Measurements from ENCODE around the gene LTO1. TPM values are rescaled to one million over a fixed set of nuclear protein-coding genes. Genes with fewer than 3 reads are reported as not detected.

The LTO1 gene
- total RNA-seq, 1 experiment from 2014 or later, result 25.3 TPM

DNA sequence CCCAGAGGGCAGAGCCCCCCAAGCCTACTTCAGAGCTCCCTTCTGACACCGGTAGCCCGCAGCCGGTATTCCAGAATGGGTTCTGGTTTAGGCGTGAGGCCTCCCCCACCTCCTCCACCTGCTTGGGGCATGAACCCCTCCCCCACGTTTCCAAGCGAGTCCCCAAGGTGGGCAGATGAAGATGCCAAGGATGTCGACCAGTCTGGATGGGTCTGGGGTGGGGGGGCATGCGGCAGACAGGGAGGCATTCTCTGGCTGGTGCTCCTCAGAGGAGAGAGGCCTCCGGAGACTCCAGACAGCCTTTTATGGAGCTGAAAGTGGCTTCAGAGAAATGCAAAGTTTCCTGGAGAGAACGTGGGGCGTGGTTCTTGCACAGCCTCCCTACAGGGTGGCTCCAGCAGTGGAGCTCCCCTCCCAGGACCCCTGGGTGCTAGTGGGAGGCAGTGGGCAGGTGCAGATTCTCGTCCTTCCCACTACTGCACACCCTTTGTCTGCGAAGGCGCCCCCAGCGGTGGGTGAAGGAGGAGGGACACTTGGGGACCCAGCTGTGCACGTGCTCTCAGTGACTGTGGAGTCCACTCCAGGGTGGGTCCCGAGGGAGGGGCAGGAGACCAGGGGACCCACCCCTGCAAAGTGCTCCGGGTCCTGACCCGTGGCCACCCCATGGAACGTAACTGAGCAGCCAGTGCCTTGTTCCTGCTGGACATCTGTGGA, 30.0 kb downstream of the LTO1 start:
- peaks cover 7% of the 10 kb centered on the region for H3K23me2 ChIP-seq (ENCODE audit: insufficient read length, low read depth, low read length, poor library complexity, severe bottlenecking)
- no peak overlapping the region for H2AK5ac ChIP-seq (ENCODE audit: insufficient read length, low read length)
- no CpG with 5 or more reads among the region's 20 CpGs for WGBS (ENCODE audit: extremely low coverage, insufficient read length, low lambda C conversion rate)
- H3K9ac ChIP-seq (ENCODE audit: extremely low read depth, insufficient read length, low read length), result no peak overlapping the region
- H3T11ph ChIP-seq (ENCODE audit: low read length), result no peak overlapping the region
- H3K4me1 ChIP-seq (ENCODE audit: insufficient read depth, low read length), result no peaks in the 10 kb centered on the region
- H3K36me3 Mint-ChIP-seq (ENCODE audit: insufficient read depth in 1 of 3, low read depth in 3 of 3), result peaks cover 14 to 66% (median 46%) of the 10 kb centered on the region in 3 experiments; a peak in 6 of 7 replicates
- H3K9me3 ChIP-seq (ENCODE audit: control insufficient read depth, low read depth, low read length), result no peaks in the 10 kb centered on the region
- no peak overlapping the region for H2BK20ac ChIP-seq (ENCODE audit: low read depth, low read length, poor library complexity, severe bottlenecking)
- no peak overlapping the region for H3K27ac ChIP-seq (ENCODE audit: insufficient read length, low read depth, low read length)
- no peak overlapping the region for H3K23ac ChIP-seq (ENCODE audit: insufficient read length, low read depth, low read length)
- no peaks in the 10 kb centered on the region for H3K9me3 Mint-ChIP-seq
- H3K4me1 Mint-ChIP-seq, result peaks cover 7 to 10% of the 10 kb centered on the region in 2 experiments
- H3K4me3 Mint-ChIP-seq, result no peak overlapping the region
- H3K56ac ChIP-seq (ENCODE audit: insufficient read length, low read depth, low read length), result no peak overlapping the region
- DNase-seq, result peak; percentile 37
- H3K79me1 ChIP-seq (ENCODE audit: insufficient read depth, low read depth, low read length, poor library complexity, severe bottlenecking), result peaks cover 3% of the 10 kb centered on the region
- no peak overlapping the region for H2BK120ac ChIP-seq (ENCODE audit: low read depth, low read length, poor library complexity, severe bottlenecking)
- H3K27me3 ChIP-seq (ENCODE audit: insufficient read depth, low read length), result no peaks in the 10 kb centered on the region
- no peak overlapping the region for H2AFZ ChIP-seq (ENCODE audit: low read length)
- no peak overlapping the region for H4K8ac ChIP-seq (replicated peaks; ENCODE audit: insufficient read length, low read depth, low read length)
- H4K5ac ChIP-seq (ENCODE audit: insufficient read length, low read depth, low read length), result no peak overlapping the region
- no peak overlapping the region for H3K4ac ChIP-seq (ENCODE audit: low read depth, low read length)
- no peaks in the 10 kb centered on the region for H3K79me2 ChIP-seq (ENCODE audit: insufficient read depth, low read length)
- no peak overlapping the region for H3K14ac ChIP-seq (ENCODE audit: insufficient read depth, low read length)
- no peak overlapping the region for H2BK12ac ChIP-seq (ENCODE audit: insufficient read length, low read depth, low read length)
- no peak overlapping the region for H3K4me2 ChIP-seq (ENCODE audit: insufficient read depth, insufficient read length, low read length)
- no peak overlapping the region for H2BK5ac ChIP-seq (ENCODE audit: insufficient read length, low read length)
- peak overlapping the region in 2 of 3 experiments; percentile 49 to 75; a peak in 2 of 7 replicates for H3K27ac Mint-ChIP-seq
- TF ChIP-seq, protein P1, sequence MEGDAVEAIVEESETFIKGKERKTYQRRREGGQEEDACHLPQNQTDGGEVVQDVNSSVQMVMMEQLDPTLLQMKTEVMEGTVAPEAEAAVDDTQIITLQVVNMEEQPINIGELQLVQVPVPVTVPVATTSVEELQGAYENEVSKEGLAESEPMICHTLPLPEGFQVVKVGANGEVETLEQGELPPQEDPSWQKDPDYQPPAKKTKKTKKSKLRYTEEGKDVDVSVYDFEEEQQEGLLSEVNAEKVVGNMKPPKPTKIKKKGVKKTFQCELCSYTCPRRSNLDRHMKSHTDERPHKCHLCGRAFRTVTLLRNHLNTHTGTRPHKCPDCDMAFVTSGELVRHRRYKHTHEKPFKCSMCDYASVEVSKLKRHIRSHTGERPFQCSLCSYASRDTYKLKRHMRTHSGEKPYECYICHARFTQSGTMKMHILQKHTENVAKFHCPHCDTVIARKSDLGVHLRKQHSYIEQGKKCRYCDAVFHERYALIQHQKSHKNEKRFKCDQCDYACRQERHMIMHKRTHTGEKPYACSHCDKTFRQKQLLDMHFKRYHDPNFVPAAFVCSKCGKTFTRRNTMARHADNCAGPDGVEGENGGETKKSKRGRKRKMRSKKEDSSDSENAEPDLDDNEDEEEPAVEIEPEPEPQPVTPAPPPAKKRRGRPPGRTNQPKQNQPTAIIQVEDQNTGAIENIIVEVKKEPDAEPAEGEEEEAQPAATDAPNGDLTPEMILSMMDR (conservative IDR thresholded peaks at IDR 0.05), result peak; percentile 15; the same call in 1 of the 3 replicates
- no peaks in the 10 kb centered on the region for H4K20me1 ChIP-seq (ENCODE audit: control insufficient read depth, insufficient read depth, insufficient read length)
- H3K18ac ChIP-seq (ENCODE audit: insufficient read length, low read depth, low read length), result no peak overlapping the region
- no peak overlapping the region for H4K91ac ChIP-seq (ENCODE audit: insufficient read length, low read depth, low read length)
- H3K27me3 Mint-ChIP-seq (ENCODE audit: low read depth), result no peaks in the 10 kb centered on the region
- H2BK15ac ChIP-seq (ENCODE audit: low read depth, low read length), result no peak overlapping the region
